ENCODE measurements around the gene RNF13. TPM values are rescaled to one million over a fixed set of nuclear protein-coding genes. Genes with fewer than 3 reads are reported as not detected.
"Not testable (repeated sequence)": the region's sequence is repeated elsewhere in the genome, so short reads cannot be mapped to it uniquely, and the experiment has no call there.

Gene RNF13
- total RNA-seq, 2 experiments from 2014 or later = 40.0 to 45.0 TPM

- DNase-seq (no peak), ATAC-seq (ENCODE audit: low read depth) (no peak)
- Mint-ChIP-seq H3K27ac (no peak overlapping the region), H3K4me3 (no peak overlapping the region), H3K4me1 (peaks cover 4% of the 10 kb centered on the region), H3K27me3 (no peaks in the 10 kb centered on the region), H3K9me3 (peaks cover 8% of the 10 kb centered on the region), H3K36me3 (peaks cover 51% of the 10 kb centered on the region)
- POLR2A ChIA-PET = no interaction called here
Observed at GRCh38 chr3:149941186-149941585, 128.2 kb downstream of the RNF13 start.

- Mint-ChIP-seq H3K27me3 (no peaks in the 10 kb centered on the region), H3K4me3 (no peak overlapping the region), H3K4me1 (peaks cover 4% of the 10 kb centered on the region), H3K36me3 (peaks cover 57% of the 10 kb centered on the region), H3K9me3 (peaks cover 8% of the 10 kb centered on the region), H3K27ac (no peak overlapping the region)
- ATAC-seq (ENCODE audit: low read depth) (no peak), DNase-seq (no peak)
- POLR2A ChIA-PET = no interaction called here
Observed at GRCh38 chr3:149941946-149942345, 128.9 kb downstream of the RNF13 start.

GRCh38 chr3:149942409-149942808 is 129.4 kb downstream of the RNF13 start:
- Mint-ChIP-seq H3K4me1 (peaks cover 4% of the 10 kb centered on the region), H3K27ac (no peak overlapping the region), H3K9me3 (peaks cover 8% of the 10 kb centered on the region), H3K4me3 (no peak overlapping the region), H3K27me3 (no peaks in the 10 kb centered on the region), H3K36me3 (peaks cover 60% of the 10 kb centered on the region)
- DNase-seq = no peak
- no peak for ATAC-seq (ENCODE audit: low read depth)
- POLR2A ChIA-PET = no interaction called here

GRCh38 chr3:149943966-149944365 is 131.0 kb downstream of the RNF13 start:
- H3K9me3 Mint-ChIP-seq; H3K4me1 Mint-ChIP-seq; DNase-seq; H3K4me3 Mint-ChIP-seq; H3K27me3 Mint-ChIP-seq; ATAC-seq (ENCODE audit: low read depth); H3K27ac Mint-ChIP-seq; POLR2A ChIA-PET: not testable (repeated sequence)
- H3K36me3 Mint-ChIP-seq = peaks cover 65% of the 10 kb centered on the region

GRCh38 chr3:149947231-149947630 is 134.2 kb downstream of the RNF13 start:
- ATAC-seq (ENCODE audit: low read depth) (no peak), DNase-seq (no peak)
- Mint-ChIP-seq H3K4me1 (peaks cover 4% of the 10 kb centered on the region), H3K9me3 (peaks cover 8% of the 10 kb centered on the region), H3K27ac (no peak overlapping the region), H3K4me3 (no peak overlapping the region), H3K27me3 (no peaks in the 10 kb centered on the region), H3K36me3 (peaks cover 59% of the 10 kb centered on the region)
- POLR2A ChIA-PET = no interaction called here

GRCh38 chr3:149949181-149949580 is 136.2 kb downstream of the RNF13 start:
- Mint-ChIP-seq H3K4me3 (no peak overlapping the region), H3K9me3 (peaks cover 2% of the 10 kb centered on the region), H3K27me3 (no peaks in the 10 kb centered on the region), H3K4me1 (peaks cover 4% of the 10 kb centered on the region), H3K36me3 (peaks cover 42% of the 10 kb centered on the region), H3K27ac (no peak overlapping the region)
- no peak for DNase-seq
- ATAC-seq (ENCODE audit: low read depth) = no peak
- POLR2A ChIA-PET = no interaction called here

GRCh38 chr3:149954812-149955211 is 141.8 kb downstream of the RNF13 start:
- H3K27ac Mint-ChIP-seq = no peak overlapping the region
- POLR2A ChIA-PET = no interaction called here

GRCh38 chr3:149955449-149955848 is 142.4 kb downstream of the RNF13 start:
- Mint-ChIP-seq H3K4me1 (peaks cover 9% of the 10 kb centered on the region), H3K4me3 (no peak overlapping the region), H3K27ac (no peak overlapping the region), H3K9me3 (no peaks in the 10 kb centered on the region), H3K36me3 (peaks cover 5% of the 10 kb centered on the region), H3K27me3 (no peaks in the 10 kb centered on the region)
- no peak for ATAC-seq (ENCODE audit: low read depth)
- POLR2A ChIA-PET = no interaction called here
- DNase-seq = no peak

More at GRCh38 chr3:149954812-149955211, 141.8 kb downstream of the RNF13 start:
- DNase-seq (no peak), ATAC-seq (ENCODE audit: low read depth) (no peak)
- H3K9me3 Mint-ChIP-seq = no peaks in the 10 kb centered on the region
- peaks cover 9% of the 10 kb centered on the region for H3K4me1 Mint-ChIP-seq
- peaks cover 9% of the 10 kb centered on the region for H3K36me3 Mint-ChIP-seq
- no peak overlapping the region for H3K4me3 Mint-ChIP-seq
- no peaks in the 10 kb centered on the region for H3K27me3 Mint-ChIP-seq

GRCh38 chr3:149957361-149958125 is 144.5 kb downstream of the RNF13 start:
- Mint-ChIP-seq H3K36me3 (peaks cover 4% of the 10 kb centered on the region), H3K27me3 (no peaks in the 10 kb centered on the region), H3K9me3 (no peaks in the 10 kb centered on the region), H3K4me3 (no peak overlapping the region), H3K27ac (no peak overlapping the region), H3K4me1 (peaks cover 9% of the 10 kb centered on the region)
- DNase-seq (no peak), ATAC-seq (ENCODE audit: low read depth) (no peak)
- POLR2A ChIA-PET = no interaction called here

- Mint-ChIP-seq H3K4me1 (peaks cover 9% of the 10 kb centered on the region), H3K4me3 (no peak overlapping the region), H3K27me3 (no peaks in the 10 kb centered on the region), H3K27ac (no peak overlapping the region), H3K9me3 (no peaks in the 10 kb centered on the region), H3K36me3 (peaks cover 4% of the 10 kb centered on the region)
- DNase-seq (no peak), ATAC-seq (ENCODE audit: low read depth) (no peak)
- POLR2A ChIA-PET = no interaction called here
Observed at GRCh38 chr3:149958171-149958796, 145.3 kb downstream of the RNF13 start.

GRCh38 chr3:149959443-149959842 is 146.4 kb downstream of the RNF13 start:
- H3K4me3 Mint-ChIP-seq = no peak overlapping the region
- DNase-seq (no peak), ATAC-seq (ENCODE audit: low read depth) (no peak)
- peaks cover 4% of the 10 kb centered on the region for H3K36me3 Mint-ChIP-seq
- H3K27me3 Mint-ChIP-seq = no peaks in the 10 kb centered on the region
- no peak overlapping the region for H3K27ac Mint-ChIP-seq
- H3K4me1 Mint-ChIP-seq = peaks cover 6% of the 10 kb centered on the region
- POLR2A ChIA-PET = no interaction called here
- H3K9me3 Mint-ChIP-seq = no peaks in the 10 kb centered on the region

GRCh38 chr3:149963485-149963884 is 150.5 kb downstream of the RNF13 start:
- H3K27ac Mint-ChIP-seq = no peak overlapping the region
- H3K36me3 Mint-ChIP-seq = peaks cover 5% of the 10 kb centered on the region
- POLR2A ChIA-PET = no interaction called here
- H3K4me3 Mint-ChIP-seq = no peak overlapping the region
- DNase-seq (no peak), ATAC-seq (ENCODE audit: low read depth) (no peak)
- H3K27me3 Mint-ChIP-seq = peaks cover 2% of the 10 kb centered on the region
- H3K9me3 Mint-ChIP-seq = no peaks in the 10 kb centered on the region
- H3K4me1 Mint-ChIP-seq = peaks cover 2% of the 10 kb centered on the region

- H3K27ac Mint-ChIP-seq = no peak overlapping the region
- H3K36me3 Mint-ChIP-seq = peaks cover 5% of the 10 kb centered on the region
- DNase-seq = no peak
- no peak overlapping the region for H3K4me3 Mint-ChIP-seq
- POLR2A ChIA-PET = no interaction called here
- ATAC-seq (ENCODE audit: low read depth) = no peak
- H3K9me3 Mint-ChIP-seq = no peaks in the 10 kb centered on the region
- H3K4me1 Mint-ChIP-seq = peaks cover 2% of the 10 kb centered on the region
- peaks cover 7% of the 10 kb centered on the region for H3K27me3 Mint-ChIP-seq
Observed at GRCh38 chr3:149964291-149964690, 151.3 kb downstream of the RNF13 start.

- peaks cover 6% of the 10 kb centered on the region for H3K4me1 Mint-ChIP-seq
- H3K27ac Mint-ChIP-seq = no peak overlapping the region
- no peak for DNase-seq
- no peaks in the 10 kb centered on the region for H3K9me3 Mint-ChIP-seq
- peaks cover 5% of the 10 kb centered on the region for H3K36me3 Mint-ChIP-seq
- H3K4me3 Mint-ChIP-seq = no peak overlapping the region
- POLR2A ChIA-PET = interaction anchor here (0.6 kb wide), 1 partner anchor 158 kb away, joined by 4 read pairs; no protein-coding TSS in a partner anchor
- H3K27me3 Mint-ChIP-seq = peaks cover 10% of the 10 kb centered on the region
- no peak for ATAC-seq (ENCODE audit: low read depth)
Observed at GRCh38 chr3:149965278-149965677, 152.3 kb downstream of the RNF13 start.
